Measurements from ENCODE around the gene BCDIN3D.
A peak's percentile ranks its signal among the peaks of the same experiment; 100 is the strongest.

The BCDIN3D gene

GRCh38 chr12:49828133-49829091 is 14.5 kb downstream of the BCDIN3D start, which contains the start of gene NCKAP5L:
Gene NCKAP5L, minus strand, starts transcription at chr12:49828413. Its CDS starts 24,369 bp downstream, at chr12:49804044.
- peak within 1 kb of the TSS; percentile 33 for H3K27ac ChIP-seq
- TF ChIP-seq ZFX (IDR thresholded peaks at IDR 0.05) (no peak), CTCF (conservative IDR thresholded peaks at IDR 0.05) (no peak)

- TF ChIP-seq CTCF (conservative IDR thresholded peaks at IDR 0.05): no peak
- TF ChIP-seq ZFX (IDR thresholded peaks at IDR 0.05): no peak
- H3K27ac ChIP-seq: no peak overlapping the region
Observed at GRCh38 chr12:49827401-49828099, 15.4 kb downstream of the BCDIN3D start.

- H3K27ac ChIP-seq: no peak overlapping the region
- no peak for TF ChIP-seq ZFX (IDR thresholded peaks at IDR 0.05)
- no peak for TF ChIP-seq CTCF (conservative IDR thresholded peaks at IDR 0.05)
Observed at GRCh38 chr12:49827051-49827400, 15.9 kb downstream of the BCDIN3D start.

- H3K27ac ChIP-seq: no peak overlapping the region
- TF ChIP-seq CTCF (conservative IDR thresholded peaks at IDR 0.05): no peak
- no peak for TF ChIP-seq ZFX (IDR thresholded peaks at IDR 0.05)
Observed at GRCh38 chr12:49825971-49826421, 16.9 kb downstream of the BCDIN3D start.

- H3K27ac ChIP-seq: no peak overlapping the region
- TF ChIP-seq CTCF (conservative IDR thresholded peaks at IDR 0.05): no peak
- no peak for TF ChIP-seq ZFX (IDR thresholded peaks at IDR 0.05)
Observed at GRCh38 chr12:49825360-49825970, 17.4 kb downstream of the BCDIN3D start.

- no peak overlapping the region for H3K27ac ChIP-seq
- no peak for TF ChIP-seq CTCF (conservative IDR thresholded peaks at IDR 0.05)
- TF ChIP-seq ZFX (IDR thresholded peaks at IDR 0.05): no peak
Observed at GRCh38 chr12:49824895-49825294, 18.0 kb downstream of the BCDIN3D start.

Data from C4-2B (cell line).